BJ (cell line): Measurements from ENCODE around the gene SGTA. TPM values are rescaled to one million over a fixed set of nuclear protein-coding genes. Genes with fewer than 3 reads are reported as not detected.
"Not testable (repeated sequence)": the region's sequence is repeated elsewhere in the genome, so short reads cannot be mapped to it uniquely, and the experiment has no call there.

Experiments used
- CTCF ChIA-PET: fragments of 350-600 bp; formaldehyde crosslinking; extraction: SDS; loops from one replicate; lab custom pipeline; 2021; ENCODE audit warnings: antibody characterized with exemption, inconsistent platforms; lab: Yijun Ruan, JAX
- POLR2A ChIA-PET: fragments of 300-600 bp; sonication (Branson Sonifier 250); formaldehyde crosslinking; extraction: SDS; loops from one replicate; lab custom pipeline; 2021; ENCODE audit warnings: antibody characterized with exemption; lab: Charles Lee
- DNase-seq: peaks from one replicate; pipeline ENCODE4 v3.0.0-alpha.2; 2011; ENCODE audit warnings: low read depth
- H3K27me3 ChIP-seq: 2 replicates; pipeline ENCODE4 v1.6.0; 2011; ENCODE audit warnings: low read length; ENCODE audit not compliant: control insufficient read depth, insufficient read depth
- H3K36me3 ChIP-seq: 2 replicates; pipeline ENCODE4 v1.5.1; 2011; ENCODE audit warnings: low read length; ENCODE audit not compliant: control insufficient read depth, insufficient read depth
- H3K4me3 ChIP-seq: 2 replicates; pipeline ENCODE4 v1.5.1; 2011; ENCODE audit warnings: low read depth, mild to moderate bottlenecking, control low read depth, low read length
- polyA plus RNA-seq: library from polyadenylated mRNA; depleted of rRNA; stranded (reverse); fragments of >200 nt; gene quantifications from 2 replicates; pipeline ENCODE4 v1.2.3, GENCODE V29; 2011; rRNA removed
- TF ChIP-seq, protein P1 (sequence below): IDR thresholded peaks from 2 replicates; pipeline ENCODE4 v1.5.1; 2011; ENCODE audit warnings: low read depth, mild to moderate bottlenecking, control low read depth, inconsistent platforms, low read length, moderate library complexity; ENCODE audit not compliant: insufficient read depth

SGTA gene
- polyA plus RNA-seq, 1 experiment, result 88.2 TPM

DNA sequence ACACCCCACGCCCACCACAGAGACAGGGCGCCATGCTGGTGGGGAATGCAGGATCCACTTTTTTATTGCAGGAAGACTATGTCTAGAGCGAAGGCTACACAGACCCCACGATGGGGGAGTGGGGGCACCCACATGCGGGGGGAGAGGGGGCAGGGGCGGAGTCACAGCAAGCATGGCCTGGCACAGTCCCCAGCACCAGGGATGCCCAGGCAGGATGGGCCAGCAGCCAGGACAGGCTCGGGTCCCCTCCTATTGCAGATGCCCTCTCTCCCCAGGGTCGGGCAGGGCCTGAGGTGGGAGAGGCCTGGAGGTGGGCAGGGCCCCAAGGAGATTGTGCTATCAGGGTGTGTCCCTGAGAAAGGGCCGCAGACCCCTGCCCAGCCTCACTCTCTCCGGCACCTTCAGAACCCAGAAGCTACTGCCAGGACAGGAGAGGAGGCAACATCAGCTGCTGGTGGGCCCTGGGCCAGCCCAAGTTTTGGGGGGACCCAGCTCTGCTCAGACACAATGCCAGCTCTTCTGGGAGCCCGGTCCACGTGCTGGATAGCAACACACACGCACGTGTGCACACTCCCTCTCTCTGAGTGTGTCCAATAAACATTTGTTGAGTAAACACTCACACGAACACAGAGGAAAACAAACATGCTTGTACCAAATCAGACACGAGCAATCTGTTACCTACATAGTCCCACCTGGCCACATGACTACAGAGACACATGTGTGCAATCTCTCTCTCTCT is 68.4 kb downstream of the SGTA start:
- Histone ChIP-seq H3K4me3 (no peak overlapping the region), H3K27me3 (no peaks in the 10 kb centered on the region), H3K36me3 (peaks cover 1% of the 10 kb centered on the region; the same call in 1 of the 2 replicates)
- TF ChIP-seq, protein P1, sequence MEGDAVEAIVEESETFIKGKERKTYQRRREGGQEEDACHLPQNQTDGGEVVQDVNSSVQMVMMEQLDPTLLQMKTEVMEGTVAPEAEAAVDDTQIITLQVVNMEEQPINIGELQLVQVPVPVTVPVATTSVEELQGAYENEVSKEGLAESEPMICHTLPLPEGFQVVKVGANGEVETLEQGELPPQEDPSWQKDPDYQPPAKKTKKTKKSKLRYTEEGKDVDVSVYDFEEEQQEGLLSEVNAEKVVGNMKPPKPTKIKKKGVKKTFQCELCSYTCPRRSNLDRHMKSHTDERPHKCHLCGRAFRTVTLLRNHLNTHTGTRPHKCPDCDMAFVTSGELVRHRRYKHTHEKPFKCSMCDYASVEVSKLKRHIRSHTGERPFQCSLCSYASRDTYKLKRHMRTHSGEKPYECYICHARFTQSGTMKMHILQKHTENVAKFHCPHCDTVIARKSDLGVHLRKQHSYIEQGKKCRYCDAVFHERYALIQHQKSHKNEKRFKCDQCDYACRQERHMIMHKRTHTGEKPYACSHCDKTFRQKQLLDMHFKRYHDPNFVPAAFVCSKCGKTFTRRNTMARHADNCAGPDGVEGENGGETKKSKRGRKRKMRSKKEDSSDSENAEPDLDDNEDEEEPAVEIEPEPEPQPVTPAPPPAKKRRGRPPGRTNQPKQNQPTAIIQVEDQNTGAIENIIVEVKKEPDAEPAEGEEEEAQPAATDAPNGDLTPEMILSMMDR, result no peak
- POLR2A ChIA-PET, result no interaction called here
- CTCF ChIA-PET, result interaction anchor here (0.7 kb wide), 1 partner anchor 66 kb away, joined by 3 read pairs; no protein-coding TSS in a partner anchor
- DNase-seq, result no peak

DNA sequence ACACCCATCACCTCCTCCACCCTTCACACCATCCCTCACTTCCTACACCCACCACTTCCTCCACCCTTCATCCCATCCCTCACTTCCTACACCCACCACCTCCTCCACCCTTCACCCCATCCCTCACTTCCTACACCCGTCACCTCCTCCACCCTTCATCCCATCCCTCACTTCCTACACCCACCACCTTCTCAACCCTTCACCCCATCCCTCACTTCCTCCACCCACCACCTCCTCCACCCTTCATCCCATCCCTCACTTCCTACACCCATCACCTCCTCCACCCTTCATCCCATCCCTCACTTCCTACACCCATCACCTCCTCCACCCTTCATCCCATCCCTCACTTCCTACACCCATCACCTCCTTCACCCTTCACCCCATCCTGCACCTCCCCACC is 69.0 kb downstream of the SGTA start:
- H3K4me3 ChIP-seq, H3K27me3 ChIP-seq, H3K36me3 ChIP-seq, DNase-seq, POLR2A ChIA-PET, CTCF ChIA-PET: not testable (repeated sequence)

DNA sequence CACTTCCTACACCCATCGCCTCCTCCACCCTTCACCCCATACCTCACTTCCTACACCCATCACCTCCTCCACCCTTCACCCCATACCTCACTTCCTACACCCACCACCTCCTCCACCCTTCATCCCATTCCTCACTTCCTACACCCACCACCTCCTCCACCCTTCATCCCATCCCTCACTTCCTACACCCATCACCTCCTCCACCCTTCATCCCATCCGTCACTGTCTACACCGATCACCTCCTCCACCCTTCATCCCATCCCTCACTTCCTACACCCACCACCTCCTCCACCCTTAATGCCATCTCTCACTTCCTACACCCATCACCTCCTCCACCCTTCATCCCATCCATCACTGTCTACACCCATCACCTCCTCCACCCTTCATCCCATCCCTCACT is 69.9 kb downstream of the SGTA start:
- POLR2A ChIA-PET, H3K4me3 ChIP-seq, CTCF ChIA-PET, DNase-seq, H3K27me3 ChIP-seq, H3K36me3 ChIP-seq: not testable (repeated sequence)

DNA sequence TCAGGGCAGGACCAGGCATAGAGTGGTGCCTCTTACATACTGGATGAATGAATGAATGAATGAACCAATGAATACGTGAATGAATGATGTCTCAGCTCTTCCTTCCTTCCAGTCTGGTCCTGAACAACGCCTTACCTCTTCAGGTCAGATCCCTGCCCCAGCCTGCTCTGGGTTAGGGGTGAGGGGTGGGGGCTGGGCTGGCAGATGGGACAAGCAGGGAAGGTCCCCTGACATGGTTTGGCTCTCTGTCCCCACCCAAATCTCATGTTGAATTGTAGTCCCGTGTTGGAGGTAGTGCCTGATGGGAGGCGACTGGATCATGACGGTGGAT is 71.2 kb downstream of the SGTA start:
- H3K36me3 ChIP-seq, result peaks cover 1% of the 10 kb centered on the region; the same call in 1 of the 2 replicates
- POLR2A ChIA-PET, result no interaction called here
- CTCF ChIA-PET, result no interaction called here
- DNase-seq, result no peak
- no peak overlapping the region for H3K4me3 ChIP-seq
- TF ChIP-seq, protein P1, result no peak
- H3K27me3 ChIP-seq, result no peaks in the 10 kb centered on the region

DNA sequence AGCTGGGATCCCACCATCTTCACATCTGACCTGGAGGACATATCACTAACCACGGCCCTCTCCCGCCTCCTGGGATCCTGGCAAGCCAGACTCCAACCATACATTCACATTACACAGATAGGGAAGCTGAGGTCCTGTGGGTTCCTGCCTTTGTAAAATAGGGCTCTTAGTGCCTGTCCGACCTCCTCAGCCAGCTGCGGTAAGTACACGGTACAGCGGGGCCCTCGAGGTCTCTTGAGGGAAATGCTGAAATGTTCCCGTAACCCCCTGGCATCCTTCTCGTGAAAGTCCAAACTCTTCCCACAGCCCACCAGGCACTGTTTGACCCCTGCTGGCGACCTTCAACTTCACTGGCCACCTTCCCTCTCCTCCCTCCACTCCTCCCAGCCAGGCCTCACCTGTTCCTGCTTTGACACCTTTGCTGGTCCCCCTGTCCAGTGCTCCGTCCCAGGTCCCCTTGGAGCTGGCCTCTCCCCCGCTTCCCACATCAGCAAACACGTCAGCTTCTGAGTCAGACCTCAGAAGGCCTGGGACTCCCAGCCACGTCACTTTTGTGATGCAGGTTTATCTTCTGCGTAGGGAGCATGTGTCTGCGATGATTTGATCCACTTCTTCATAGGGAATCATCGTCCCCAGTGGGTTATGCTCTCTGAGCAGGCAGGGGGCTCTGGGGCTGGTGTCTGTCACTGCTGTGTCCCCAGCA is 71.8 kb downstream of the SGTA start:
- ChIA-PET CTCF (interaction anchor here (0.8 kb wide), 1 partner anchor 12 kb away, joined by 4 read pairs; no protein-coding TSS in a partner anchor), POLR2A (no interaction called here)
- no peaks in the 10 kb centered on the region for H3K27me3 ChIP-seq
- TF ChIP-seq, protein P1, result no peak
- no peak for DNase-seq
- H3K4me3 ChIP-seq, result no peak overlapping the region
- H3K36me3 ChIP-seq, result no peaks in the 10 kb centered on the region

DNA sequence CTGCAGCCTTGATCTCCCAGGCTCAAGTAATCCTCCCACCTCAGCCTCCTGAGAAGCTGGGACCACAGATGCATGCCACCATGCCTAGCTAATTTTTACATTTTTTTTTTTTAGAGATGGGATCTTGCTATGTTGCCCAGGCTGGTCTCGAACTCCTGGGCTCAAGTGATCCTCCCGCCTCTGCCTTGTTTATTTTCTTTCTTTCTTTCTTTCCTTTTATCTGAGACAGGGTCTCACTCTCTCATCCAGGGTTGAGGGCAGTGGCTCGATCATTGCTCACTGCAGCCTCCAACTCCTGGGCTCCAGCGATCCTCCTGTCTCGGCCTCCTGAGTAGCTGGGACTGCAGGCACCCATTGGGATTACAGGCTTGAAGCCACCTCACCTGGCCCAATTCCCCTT is 76.8 kb downstream of the SGTA start:
- no peak overlapping the region for H3K4me3 ChIP-seq
- POLR2A ChIA-PET, result no interaction called here
- H3K36me3 ChIP-seq, result no peaks in the 10 kb centered on the region
- TF ChIP-seq, protein P1, result no peak
- CTCF ChIA-PET, result no interaction called here
- DNase-seq, result no peak
- peaks cover 8% of the 10 kb centered on the region for H3K27me3 ChIP-seq

Other genes with a start within 250 kb of the SGTA start
- gene GNG7, start 80.6 kb downstream of the SGTA start, polyA plus RNA-seq, result 0.20 and 0.22 TPM in 2 replicates
- gene DIRAS1, start 61.9 kb downstream of the SGTA start, polyA plus RNA-seq, result 11.1 and 21.4 TPM in 2 replicates
- gene SLC39A3, start 43.3 kb downstream of the SGTA start, polyA plus RNA-seq, result 51.7 and 67.9 TPM in 2 replicates
- 43.5 and 71.7 TPM in 2 replicates for gene THOP1, start 2.2 kb upstream of the SGTA start, polyA plus RNA-seq
- 2.1 and 2.2 TPM in 2 replicates for gene ZNF554, start 36.6 kb upstream of the SGTA start, polyA plus RNA-seq
- gene ZNF555, start 58.2 kb upstream of the SGTA start, polyA plus RNA-seq, result 3.0 and 5.0 TPM in 2 replicates
- gene ZNF556, start 84.1 kb upstream of the SGTA start, polyA plus RNA-seq, result not detected in 2 replicates
- 1.8 and 2.8 TPM in 2 replicates for gene ZNF57, start 117.7 kb upstream of the SGTA start, polyA plus RNA-seq
- gene ZNF77, start 161.7 kb upstream of the SGTA start, polyA plus RNA-seq, result 3.2 and 3.4 TPM in 2 replicates
- gene TLE6, start 194.3 kb upstream of the SGTA start, polyA plus RNA-seq, result 0.12 and 0.26 TPM in 2 replicates
- 0.74 and 1.0 TPM in 2 replicates for gene TLE2, start 246.0 kb upstream of the SGTA start, polyA plus RNA-seq